GM19395 (cell line): ENCODE results near the gene CAD.
"Not testable (repeated sequence)": the region's sequence is repeated elsewhere in the genome, so short reads cannot be mapped to it uniquely, and the experiment has no call there.

Experiments used
- ATAC-seq: cut with Tn5 transposase; IDR thresholded peaks from one replicate; pipeline ENCODE4 v1.9.1; 2021; ENCODE audit warnings: mild to moderate bottlenecking, moderate library complexity; ENCODE audit not compliant: unreplicated experiment

The CAD gene

DNA sequence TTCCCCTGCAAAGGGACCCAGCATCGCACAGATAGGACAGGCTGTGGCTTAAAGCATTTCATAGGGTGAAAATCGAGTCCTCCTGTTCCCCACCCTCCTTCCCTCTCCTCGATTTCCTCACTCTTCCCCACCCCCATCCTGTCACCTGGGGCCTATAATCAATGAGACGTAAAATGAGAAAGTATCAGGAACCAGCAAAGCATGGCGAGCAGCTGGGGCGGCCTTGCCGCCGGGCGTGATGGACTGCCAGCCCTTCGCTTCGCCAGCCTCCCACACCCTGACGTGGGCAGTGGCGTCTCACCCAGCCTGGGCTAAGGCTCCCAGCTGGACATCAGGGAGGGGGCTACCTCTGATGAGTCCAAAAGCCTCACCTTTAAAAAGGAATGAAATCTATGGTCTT lies 34.6 kb downstream of the CAD start:
- no peak for ATAC-seq

- ATAC-seq = no peak
These were observed 38.0 kb downstream of the CAD start for GRCh38 chr2:27255187-27255586.

DNA sequence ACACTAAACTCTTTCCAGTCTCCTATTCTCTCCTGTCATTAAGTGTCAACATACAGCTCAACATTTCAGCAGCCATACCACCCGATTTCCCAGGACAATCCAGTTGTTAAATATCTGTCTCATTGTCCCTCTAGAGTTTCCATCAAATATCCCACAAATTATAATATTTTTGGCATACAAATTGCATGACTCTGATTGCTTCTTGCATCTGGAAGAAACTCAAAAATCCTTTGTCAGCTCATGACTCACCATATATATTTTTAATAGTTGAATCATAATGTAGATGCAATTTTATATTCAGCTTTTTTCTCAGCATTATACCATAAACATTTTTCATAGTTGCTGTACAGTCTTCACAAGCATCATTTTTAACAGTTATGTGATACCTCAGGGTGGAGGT lies 38.5 kb downstream of the CAD start:
- no peak for ATAC-seq

DNA sequence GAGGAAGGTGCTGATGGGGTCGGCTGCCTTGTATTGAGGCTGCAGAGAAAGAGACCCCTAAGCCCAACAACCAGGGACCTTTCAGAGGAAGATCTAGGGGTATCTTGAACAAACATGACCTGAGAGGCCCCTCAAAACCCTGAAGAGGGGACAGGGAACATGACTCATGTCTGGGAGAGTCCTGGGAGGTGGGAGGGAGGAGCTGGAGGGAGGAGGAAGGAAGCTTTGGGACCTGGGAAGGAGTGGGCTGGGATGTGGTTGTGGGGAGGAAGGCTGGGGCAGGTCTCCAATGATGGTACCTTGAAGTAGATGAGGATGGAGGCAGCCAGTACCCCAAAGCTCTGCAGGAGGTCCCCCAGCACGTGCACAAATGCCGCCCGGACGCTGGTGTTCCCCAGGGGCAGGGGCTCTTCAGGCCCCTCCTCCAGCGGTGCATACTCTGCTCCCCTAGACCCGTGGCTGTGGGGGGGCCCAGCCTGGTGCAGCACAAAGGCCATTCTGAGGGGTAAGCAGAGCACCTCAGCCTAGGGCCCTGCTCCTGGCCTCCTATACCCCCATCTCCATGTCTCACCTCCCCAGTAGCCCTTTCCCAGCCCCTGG lies 39.8 kb downstream of the CAD start:
- no peak for ATAC-seq

GRCh38 chr2:27258051-27258450 lies 40.9 kb downstream of the CAD start:
- ATAC-seq = no peak

- no peak for ATAC-seq
These were observed 44.2 kb downstream of the CAD start for GRCh38 chr2:27261241-27261925.

DNA sequence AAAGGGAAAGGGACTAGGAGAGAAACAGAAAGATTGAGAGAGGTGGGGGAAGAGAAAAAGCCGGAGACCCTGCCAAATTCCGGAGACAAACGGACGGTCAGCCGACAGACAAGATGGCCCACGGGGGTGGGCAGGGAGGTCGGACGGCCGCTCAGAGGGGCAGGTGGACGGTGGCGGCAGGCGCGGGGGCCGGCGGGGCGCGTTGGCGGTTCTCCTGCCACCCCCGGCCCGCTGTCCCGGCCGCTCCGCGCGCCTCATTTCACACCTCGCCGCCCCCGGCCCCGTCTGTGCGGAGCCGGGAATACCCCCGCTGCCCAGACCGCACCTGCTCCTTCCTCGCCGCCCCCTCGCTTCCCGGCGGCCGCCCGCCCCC lies 44.7 kb downstream of the CAD start:
- no peak for ATAC-seq

DNA sequence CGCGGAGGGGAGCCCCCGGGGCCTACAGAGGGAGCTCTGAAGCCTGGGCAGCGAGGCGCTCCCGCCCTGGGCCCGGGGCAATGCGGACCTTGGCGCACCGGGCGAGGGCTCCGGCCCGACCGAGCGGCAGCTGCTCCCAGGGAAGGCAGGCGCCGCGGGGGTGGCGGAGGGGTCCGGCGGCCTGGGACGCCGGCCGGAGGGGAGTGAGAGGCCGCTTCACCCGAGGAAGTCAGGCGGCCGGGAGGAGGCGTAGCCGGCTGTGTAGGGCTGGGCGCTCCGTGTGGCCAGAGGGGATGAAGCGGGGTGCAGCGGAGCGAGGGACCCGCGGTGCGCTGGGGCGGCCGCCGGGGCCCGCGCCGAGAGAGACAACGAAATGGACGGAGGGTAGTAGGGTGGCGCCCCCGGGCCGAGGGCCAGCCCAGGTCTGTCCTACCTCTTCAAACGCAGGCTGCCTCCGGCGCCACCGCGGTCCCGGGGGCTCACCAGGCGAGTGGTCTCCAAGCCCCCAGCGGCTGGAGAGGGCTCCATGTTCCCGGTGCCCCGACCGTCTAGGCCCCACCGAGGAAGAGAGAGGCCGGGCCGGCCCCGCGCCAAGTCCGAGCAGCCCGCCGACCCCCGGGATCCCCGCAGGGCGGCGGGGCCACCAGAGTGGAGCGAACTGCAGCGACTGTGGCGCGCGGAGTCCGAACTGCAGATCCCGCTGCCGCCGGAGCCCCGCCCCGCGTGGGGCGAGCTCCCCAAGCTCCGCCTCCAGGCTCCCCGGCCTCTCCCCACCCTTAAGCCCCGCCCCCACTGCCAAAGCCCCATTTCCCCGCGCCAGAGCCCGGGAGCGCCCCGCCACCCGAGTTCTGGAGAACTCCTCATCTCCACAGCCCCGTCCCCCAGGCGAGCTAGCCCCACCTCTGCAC lies 45.5 kb downstream of the CAD start, which contains the start of gene SLC30A3:
TSS of gene SLC30A3 (minus strand) at position 669 of the 908 bp plus-strand sequence. CDS start at position 528, 141 bp downstream.
- no peak for ATAC-seq

DNA sequence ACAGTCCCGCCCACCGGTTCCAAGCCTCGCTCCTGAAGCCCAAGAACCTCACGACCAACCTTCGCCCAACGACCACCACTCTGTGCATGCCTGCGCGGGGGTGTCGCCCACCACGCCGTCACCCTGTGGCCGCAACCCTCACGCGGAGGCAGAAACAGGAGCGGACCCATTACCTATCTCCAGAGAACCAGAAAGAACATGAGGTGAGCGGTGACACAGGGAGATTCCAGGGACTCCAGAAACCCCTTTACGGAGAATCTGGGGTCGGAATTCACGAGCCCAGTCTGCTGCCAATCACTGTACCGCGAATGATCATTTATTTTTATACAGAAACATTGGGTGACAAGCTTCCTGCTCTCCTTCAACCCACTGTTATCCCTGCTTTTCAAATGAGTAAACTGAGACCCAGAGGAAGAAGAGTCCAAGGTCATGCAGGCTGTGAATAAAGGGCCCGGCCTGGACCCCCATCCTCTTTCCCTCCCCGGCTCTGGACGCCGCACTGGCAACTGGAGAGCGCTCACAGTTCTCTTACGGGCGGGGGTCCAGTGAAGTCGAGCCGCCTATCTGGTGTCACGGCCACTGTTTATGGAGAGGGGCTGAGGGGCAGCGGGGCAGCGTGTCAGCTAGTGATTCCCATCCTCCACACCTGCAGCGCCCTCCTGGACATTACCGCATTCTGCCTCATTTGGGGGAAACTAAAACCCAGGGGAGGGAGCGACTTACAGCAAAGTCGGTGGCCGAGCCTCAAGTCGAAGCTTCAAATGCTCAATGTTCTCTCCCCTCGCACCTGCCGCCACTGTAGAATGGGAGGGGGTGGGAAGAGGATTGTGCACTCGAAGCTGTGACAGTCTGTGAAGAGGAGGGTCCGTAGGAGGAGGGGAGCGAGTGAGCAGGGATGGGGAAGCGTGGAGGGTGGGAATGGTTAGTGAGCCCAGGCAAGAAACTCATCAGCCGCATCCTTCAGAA lies 46.4 kb downstream of the CAD start:
- ATAC-seq = no peak

DNA sequence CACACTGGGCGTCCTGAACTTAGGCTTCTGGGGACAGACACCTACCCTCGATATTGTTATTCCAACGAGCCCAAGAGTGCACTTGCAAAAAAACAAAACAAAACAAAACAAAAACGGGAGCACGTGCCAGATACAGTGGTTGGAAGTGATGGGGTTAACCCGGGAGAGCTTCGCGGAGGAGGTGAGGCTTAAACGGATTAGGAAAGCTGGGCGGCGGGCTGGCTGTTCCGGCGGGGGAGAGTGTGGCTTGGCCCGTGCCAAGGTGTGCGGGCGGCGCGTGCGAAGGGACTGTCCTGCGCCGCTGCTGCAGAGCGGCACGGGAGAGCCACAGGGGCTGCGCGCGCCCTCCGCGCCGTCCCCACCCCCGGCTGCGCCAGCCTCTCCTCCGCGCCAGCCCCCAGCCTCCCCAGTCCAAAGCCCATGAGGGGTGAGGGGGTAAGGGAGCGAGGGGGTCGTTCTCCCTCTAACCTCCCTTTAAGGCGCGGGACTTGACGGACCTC lies 47.1 kb downstream of the CAD start:
- ATAC-seq = no peak

GRCh38 chr2:27264753-27265535 lies 47.8 kb downstream of the CAD start:
- ATAC-seq = no peak

DNA sequence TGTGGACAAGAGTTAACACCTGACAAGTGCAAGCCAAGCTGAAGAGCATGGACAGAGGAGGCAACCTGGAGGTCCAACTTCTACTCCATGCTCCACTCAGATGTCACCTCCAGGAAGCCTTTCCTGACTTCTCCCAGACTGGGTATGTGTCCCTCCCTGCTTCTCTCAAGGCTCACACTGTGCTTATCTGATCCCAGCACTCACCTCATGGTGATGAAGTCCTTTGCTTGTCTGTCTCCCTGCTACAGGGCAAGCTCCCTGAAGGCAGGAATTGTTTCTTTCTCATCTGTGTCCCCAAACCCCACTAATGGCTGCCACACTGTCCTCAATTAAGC lies 48.3 kb downstream of the CAD start:
- no peak for ATAC-seq

DNA sequence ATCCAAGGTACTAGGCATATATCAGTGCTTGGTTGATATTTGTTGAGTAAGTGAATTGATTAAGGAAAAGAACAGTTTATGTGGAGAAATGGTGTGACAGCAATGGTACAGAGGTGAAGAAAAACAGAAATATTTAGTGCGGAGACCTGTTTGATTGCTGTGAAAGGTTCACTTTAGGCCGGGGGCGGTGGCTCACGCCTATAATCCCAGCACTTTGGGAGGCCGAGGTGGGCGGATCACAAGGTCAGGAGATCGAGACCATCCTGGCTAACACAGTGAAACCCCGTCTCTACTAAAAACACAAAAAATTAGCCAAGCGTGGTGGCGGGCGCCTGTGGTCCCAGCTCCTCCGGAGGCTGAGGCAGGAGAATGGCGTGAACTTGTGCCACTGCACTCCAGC lies 51.1 kb downstream of the CAD start:
- not testable (repeated sequence) for ATAC-seq

DNA sequence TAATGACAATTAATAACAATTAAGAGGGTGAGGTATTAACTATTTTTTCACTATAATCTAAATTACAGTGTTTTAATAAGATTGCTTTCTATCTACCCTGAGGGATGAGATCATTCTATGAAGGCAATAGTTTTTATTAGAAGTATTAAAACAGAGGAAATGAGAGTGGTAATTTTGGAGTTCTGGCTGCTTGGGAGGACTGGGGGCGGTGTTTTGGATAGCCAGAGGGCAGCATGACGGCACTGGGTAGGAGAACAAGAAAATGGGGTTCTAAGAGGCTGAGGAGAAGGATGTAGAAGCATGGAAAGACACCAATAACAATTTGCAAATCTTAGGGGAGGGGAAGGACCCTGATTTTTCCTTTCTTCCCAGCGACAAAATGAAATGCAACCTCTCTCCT lies 53.0 kb downstream of the CAD start:
- no peak for ATAC-seq

DNA sequence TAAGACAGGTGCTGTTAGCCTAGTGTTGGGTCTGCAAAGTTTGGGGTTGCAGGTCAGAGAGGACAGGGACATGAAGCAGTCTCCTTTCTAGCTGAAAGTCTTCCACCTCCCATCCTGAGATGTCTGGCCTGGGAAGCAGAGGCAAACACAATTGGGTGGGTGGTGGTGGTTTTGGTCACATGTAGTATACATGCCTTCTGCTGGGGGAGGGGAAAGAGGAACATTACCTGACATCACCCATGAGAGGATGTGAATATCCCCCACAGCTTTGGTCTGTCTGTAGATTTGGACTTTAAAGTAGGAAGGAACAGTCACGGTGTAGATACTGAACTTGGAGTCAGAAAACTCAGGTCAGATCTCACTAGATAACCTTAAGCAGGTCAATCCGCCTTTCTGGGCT lies 53.5 kb downstream of the CAD start:
- no peak for ATAC-seq

GRCh38 chr2:27271631-27272340 lies 54.6 kb downstream of the CAD start:
- no peak for ATAC-seq

DNA sequence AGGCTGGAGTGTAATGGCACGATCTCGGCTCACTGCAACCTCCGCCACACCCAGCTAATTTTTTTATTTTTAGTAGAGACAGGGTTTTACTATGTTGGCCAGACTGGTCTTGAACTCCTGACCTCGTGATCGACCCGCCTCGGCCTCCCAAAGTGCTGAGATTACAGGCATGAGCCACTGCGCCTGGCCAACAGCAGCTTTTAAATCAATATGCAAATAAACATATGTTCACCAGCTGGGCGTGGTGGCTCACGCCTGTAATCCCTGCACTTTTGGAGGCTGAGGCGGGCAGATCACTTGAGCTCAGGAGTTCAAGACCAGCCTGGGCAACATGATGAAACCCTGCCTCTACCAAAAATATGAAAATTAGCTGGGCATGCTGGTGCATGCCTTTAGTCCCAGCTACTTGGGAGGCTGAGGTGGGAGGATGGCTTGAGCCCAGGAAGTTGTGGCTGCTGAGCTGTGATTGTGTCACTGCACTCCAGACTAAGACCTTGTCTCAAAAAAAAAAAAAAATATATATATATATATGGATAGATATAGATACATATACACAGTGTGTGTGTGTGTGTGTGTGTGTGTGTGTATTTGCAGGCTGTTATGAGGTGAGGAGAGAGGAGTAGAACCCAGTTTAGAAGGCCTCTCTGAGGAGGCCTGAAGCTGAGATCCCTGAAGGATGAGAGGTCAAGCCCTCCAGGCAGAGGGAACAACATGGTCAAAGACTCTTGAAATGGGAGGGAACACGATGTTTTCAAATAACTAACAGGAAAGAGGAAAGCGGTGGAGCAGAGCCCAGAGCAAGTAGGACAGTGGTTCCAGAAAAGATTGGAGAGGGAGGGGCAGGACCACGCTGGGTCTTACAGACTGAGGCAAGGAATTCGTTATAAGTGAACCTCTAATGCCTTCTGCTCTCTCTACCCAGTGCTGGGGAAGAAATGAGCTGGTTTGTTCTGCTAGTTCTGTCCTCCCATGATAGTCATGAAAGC lies 55.7 kb downstream of the CAD start:
- not testable (repeated sequence) for ATAC-seq
